Neural cell (in vitro differentiated cells): Measurements from ENCODE around the gene USP10. TPM values are rescaled to one million over a fixed set of nuclear protein-coding genes. Genes with fewer than 3 reads are reported as not detected.

Source experiments
- H2AFZ ChIP-seq: fragments of 200-600, 300-800 bp; sonication (generic), shearing (Covaris generic); 2 replicates; pipeline ENCODE4 v1.6.0; 2014; ENCODE audit warnings: low read depth, mild to moderate bottlenecking, antibody characterized with exemption, low read length, moderate library complexity
- H3F3A ChIP-seq: fragments of 200-600 bp; shearing (Covaris generic); 2 replicates; pipeline ENCODE4 v1.6.1; 2016; ENCODE audit warnings: mild to moderate bottlenecking, moderate library complexity, mixed read lengths, antibody characterized with exemption, low read length; ENCODE audit not compliant: insufficient read depth, poor library complexity, severe bottlenecking
- H3K27ac ChIP-seq: fragments of 200-600, 300-800 bp; sonication (generic), shearing (Covaris generic); 2 replicates; pipeline ENCODE4 v1.5.1; 2014; ENCODE audit warnings: mild to moderate bottlenecking, low read length, moderate library complexity
- H3K27me3 ChIP-seq: fragments of 300-800, 200-600 bp; sonication (generic), shearing (Covaris generic); 2 replicates; pipeline ENCODE4 v1.6.0; 2014; ENCODE audit warnings: mild to moderate bottlenecking, low read depth, low read length, moderate library complexity; ENCODE audit not compliant: insufficient read depth
- H3K36me3 ChIP-seq: fragments of 300-800, 200-600 bp; sonication (generic), shearing (Covaris generic); 2 replicates; pipeline ENCODE4 v1.5.1; 2014; ENCODE audit warnings: mild to moderate bottlenecking, antibody characterized with exemption, low read length, moderate library complexity; ENCODE audit not compliant: insufficient read depth
- H3K4me2 ChIP-seq: fragments of 300-800, 200-600 bp; sonication (generic), shearing (Covaris generic); 2 replicates; pipeline ENCODE4 v1.6.0; 2014; ENCODE audit warnings: mild to moderate bottlenecking, low read length
- H3K4me3 ChIP-seq: fragments of 300-800, 200-600 bp; sonication (generic), shearing (Covaris generic); 2 replicates; pipeline ENCODE4 v1.5.1; 2014; ENCODE audit warnings: mild to moderate bottlenecking, low read length, moderate library complexity
- H3K79me2 ChIP-seq: fragments of 200-600 bp; shearing (Covaris generic); replicated peaks from 2 replicates; pipeline ENCODE4 v1.6.0; 2014; ENCODE audit warnings: mild to moderate bottlenecking, low read length, moderate library complexity; ENCODE audit not compliant: insufficient read depth
- H3K9ac ChIP-seq: fragments of 300-800, 200-600 bp; sonication (generic), shearing (Covaris generic); 2 replicates; pipeline ENCODE4 v1.6.1; 2016; ENCODE audit warnings: mild to moderate bottlenecking, low read length, mixed read lengths
- H3K9me2 ChIP-seq: fragments of 200-600 bp; shearing (Covaris generic); 2 replicates; pipeline ENCODE4 v1.6.1; 2016; ENCODE audit warnings: mild to moderate bottlenecking, low read length, mixed read lengths; ENCODE audit not compliant: insufficient read depth
- H3K9me3 ChIP-seq: fragments of 200-600, 300-800 bp; sonication (generic), shearing (Covaris generic); 2 replicates; pipeline ENCODE4 v1.6.1; 2016; ENCODE audit warnings: mild to moderate bottlenecking, mixed run types, low read length, moderate library complexity, mixed read lengths
- H4K20me1 ChIP-seq: fragments of 200-600 bp; shearing (Covaris generic); 2 replicates; pipeline ENCODE4 v1.6.1; 2016; ENCODE audit warnings: mild to moderate bottlenecking, mixed run types; ENCODE audit not compliant: insufficient read depth
- CTCF ChIP-seq: fragments of 450-650 bp; IDR thresholded peaks from 2 replicates; pipeline ENCODE4 v1.5.1; 2014; ENCODE audit warnings: antibody characterized with exemption, mild to moderate bottlenecking, moderate library complexity; ENCODE audit not compliant: poor library complexity, severe bottlenecking
- EP300 ChIP-seq: fragments of 450-650 bp; conservative IDR thresholded peaks from 2 replicates; pipeline ENCODE4 v1.6.1; 2014; ENCODE audit warnings: antibody characterized with exemption, mild to moderate bottlenecking, moderate library complexity; ENCODE audit not compliant: poor library complexity, severe bottlenecking
- EZH2 ChIP-seq: fragments of 200-600, 300-800 bp; shearing (Covaris generic), sonication (generic); IDR thresholded peaks from 2 replicates; pipeline ENCODE4 v1.6.1; 2014; ENCODE audit warnings: antibody characterized with exemption, low read length, borderline replicate concordance, mild to moderate bottlenecking; ENCODE audit not compliant: insufficient read depth, poor library complexity, severe bottlenecking
- MXI1 ChIP-seq: fragments of 450-650 bp; conservative IDR thresholded peaks from 2 replicates; pipeline ENCODE4 v1.6.1; 2014; ENCODE audit warnings: antibody characterized with exemption, mild to moderate bottlenecking; ENCODE audit not compliant: poor library complexity, severe bottlenecking
- POLR2AphosphoS5 ChIP-seq: IDR thresholded peaks from 2 replicates; pipeline ENCODE4 v1.6.1; 2012
- RAD21 ChIP-seq: fragments of 450-650 bp; conservative IDR thresholded peaks from 2 replicates; pipeline ENCODE4 v1.6.1; 2014; ENCODE audit warnings: antibody characterized with exemption, mild to moderate bottlenecking, moderate library complexity
- REST ChIP-seq: IDR thresholded peaks from 2 replicates; pipeline ENCODE4 v1.6.1; 2012; ENCODE audit warnings: borderline replicate concordance
- SMC3 ChIP-seq: fragments of 450-650 bp; conservative IDR thresholded peaks from 2 replicates; pipeline ENCODE4 v1.6.1; 2014; ENCODE audit warnings: antibody characterized with exemption, mild to moderate bottlenecking, moderate library complexity; ENCODE audit not compliant: poor library complexity
- TAF1 ChIP-seq: IDR thresholded peaks from 2 replicates; pipeline ENCODE4 v1.6.1; 2012; ENCODE audit warnings: low read depth
- polyA plus RNA-seq: library from polyadenylated mRNA; depleted of rRNA; stranded (reverse); fragments of >200 nt; gene quantifications from 2 replicates; pipeline ENCODE4 v1.2.3, GENCODE V29; 2014

USP10 gene
- polyA plus RNA-seq, 1 donor from 2014 or later, result 48.9 TPM

GRCh38 chr16:84786605-84787262 is 86.9 kb downstream of the USP10 start:
- Histone ChIP-seq H3K4me3 (no peak overlapping the region), H3F3A (no peaks in the 10 kb centered on the region), H4K20me1 (no peaks in the 10 kb centered on the region), H3K79me2 (no peaks in the 10 kb centered on the region), H3K27me3 (no peaks in the 10 kb centered on the region), H3K9me3 (no peaks in the 10 kb centered on the region), H3K36me3 (no peaks in the 10 kb centered on the region), H2AFZ (no peak overlapping the region), H3K27ac (no peak overlapping the region), H3K9me2 (no peaks in the 10 kb centered on the region), H3K4me2 (no peak overlapping the region), H3K9ac (no peak overlapping the region)
- no peak for TF ChIP-seq POLR2AphosphoS5
- no peak for TF ChIP-seq CTCF
- TF ChIP-seq EZH2, result no peak

GRCh38 chr16:84787263-84787622 is 87.4 kb downstream of the USP10 start:
- no peaks in the 10 kb centered on the region for H3K27me3 ChIP-seq
- H3K9ac ChIP-seq, result no peak overlapping the region
- H3F3A ChIP-seq, result no peaks in the 10 kb centered on the region
- H3K27ac ChIP-seq, result no peak overlapping the region
- H3K4me2 ChIP-seq, result no peak overlapping the region
- H3K4me3 ChIP-seq, result no peak overlapping the region
- no peak overlapping the region for H2AFZ ChIP-seq
- TF ChIP-seq TAF1, result no peak
- TF ChIP-seq EP300, result no peak
- no peak for TF ChIP-seq RAD21
- TF ChIP-seq SMC3, result no peak
- no peak for TF ChIP-seq EZH2
- no peak for TF ChIP-seq CTCF
- TF ChIP-seq MXI1, result no peak
- no peak for TF ChIP-seq POLR2AphosphoS5
- no peak for TF ChIP-seq REST
- no peaks in the 10 kb centered on the region for H3K36me3 ChIP-seq
- no peaks in the 10 kb centered on the region for H3K9me3 ChIP-seq
- H3K79me2 ChIP-seq, result no peaks in the 10 kb centered on the region
- H4K20me1 ChIP-seq, result no peaks in the 10 kb centered on the region
- no peaks in the 10 kb centered on the region for H3K9me2 ChIP-seq
